ENCODE data around the gene FRAT1.
"Not testable (repeated sequence)": the region's sequence is repeated elsewhere in the genome, so short reads cannot be mapped to it uniquely, and the experiment has no call there.

GRCh38 chr10:97343664-97344063, 24.6 kb downstream of the FRAT1 start:
- TF ChIP-seq POLR2A, CTCF (IDR thresholded peaks at IDR 0.05): not testable (repeated sequence)

Data from esophagus squamous epithelium (tissue), 4 donors.